Panc1 (cell line): ENCODE data around the gene ERCC2. TPM values are rescaled to one million over a fixed set of nuclear protein-coding genes. Genes with fewer than 3 reads are reported as not detected.

Experiments
- ATAC-seq: fragments of 200-7000 bp; cut with Tn5 transposase; 2 replicates; pipeline ENCODE4 v1.9.1; 2020; ENCODE audit warnings: mild to moderate bottlenecking, moderate library complexity
- BruUV-seq: library from RNA; stranded (reverse); fragments of 400-500 nt; replicated peaks from 2 replicates; lab custom pipeline; 2021; lab: Mats Ljungman, UMichigan
- CTCF ChIA-PET: fragments of 300-600 bp; sonication (Branson Sonifier 250); formaldehyde crosslinking; loops from one replicate; lab custom pipeline; 2022; ENCODE audit warnings: antibody characterized with exemption; lab: Charles Lee
- POLR2A ChIA-PET: fragments of 300-600 bp; sonication (Branson Sonifier 250); formaldehyde crosslinking; loops from one replicate; lab custom pipeline; 2022; ENCODE audit warnings: antibody characterized with exemption; lab: Charles Lee
- DNase-seq: peaks from one replicate; pipeline ENCODE4 v3.0.0-alpha.2; 2010; ENCODE audit warnings: low read depth, low spot score
- H3K27ac ChIP-seq: 2 replicates; pipeline ENCODE4 v1.5.1; 2011; ENCODE audit warnings: mild to moderate bottlenecking, low read length, inconsistent platforms
- H3K27me3 ChIP-seq: fragments of 200-500 bp; sonication (Bioruptor generic); 2 replicates; pipeline ENCODE4 v1.6.0; 2014; ENCODE audit warnings: low read length, inconsistent platforms; ENCODE audit not compliant: control insufficient read depth, insufficient read depth
- H3K36me3 ChIP-seq: fragments of 200-500 bp; sonication (Bioruptor generic); 2 replicates; pipeline ENCODE4 v1.5.1; 2014; ENCODE audit warnings: inconsistent platforms, mild to moderate bottlenecking, low read length, moderate library complexity; ENCODE audit not compliant: control insufficient read depth, insufficient read depth
- H3K4me1 ChIP-seq: 2 replicates; pipeline ENCODE4 v1.5.1; 2011; ENCODE audit warnings: inconsistent platforms, mild to moderate bottlenecking, low read length, moderate library complexity; ENCODE audit not compliant: control insufficient read depth, insufficient read depth
- H3K4me3 ChIP-seq, 2 experiments: 2 replicates each; pipeline ENCODE4 v1.5.1; 2011 to 2012; ENCODE audit warnings: low read depth in 2 of 2, low read length in 2 of 2, mild to moderate bottlenecking in 2 of 2, inconsistent platforms in 1 of 2, moderate library complexity in 1 of 2
- H3K9me3 ChIP-seq: fragments of 200-500 bp; sonication (Bioruptor generic); 2 replicates; pipeline ENCODE4 v1.5.1; 2014; ENCODE audit warnings: low read depth, mild to moderate bottlenecking, inconsistent platforms, low read length, moderate library complexity; ENCODE audit not compliant: control insufficient read depth, insufficient read depth
- CTCF ChIP-seq: fragments of 450-650 bp; IDR thresholded peaks from 2 replicates; pipeline ENCODE4 v1.5.1; 2017; ENCODE audit warnings: mild to moderate bottlenecking
- POLR2AphosphoS5 ChIP-seq: IDR thresholded peaks from 2 replicates; pipeline ENCODE4 v1.6.1; 2012; ENCODE audit warnings: mild to moderate bottlenecking, low read depth, low read length, moderate library complexity
- SIN3A ChIP-seq: IDR thresholded peaks from 2 replicates; pipeline ENCODE4 v1.6.1; 2012; ENCODE audit warnings: low read depth, mild to moderate bottlenecking, low read length, moderate library complexity, borderline replicate concordance; ENCODE audit not compliant: insufficient read depth
- TCF7L2 ChIP-seq: IDR thresholded peaks from 2 replicates; pipeline ENCODE4 v1.6.1; 2011; ENCODE audit warnings: mild to moderate bottlenecking, low read depth, low read length, inconsistent platforms
- in situ Hi-C: cut with HindIII; loops from 2 replicates; pipeline ENCODE4 v1.10.0; 2016; ENCODE audit warnings: low sequenced_read_pairs, low pct_unique_long_range_greater_than_20kb
- intact Hi-C: fragments of 100-400 bp; cut with micrococcal nuclease; formaldehyde crosslinking; loops from one replicate; pipeline ENCODE4 v1.10.0; 2022; ENCODE audit not compliant: unreplicated experiment
- total RNA-seq: library from RNA; stranded (reverse); gene quantifications from one replicate; pipeline ENCODE4 v1.2.1, GENCODE V29; 2021; ENCODE audit not compliant: unreplicated experiment
- TF ChIP-seq, protein P1 (sequence below), 2 experiments: IDR thresholded peaks; 2 replicates each; pipeline ENCODE4 v1.6.1; 2011 to 2012; ENCODE audit warnings: low read depth in 2 of 2, control low read depth in 1 of 2, low read length in 1 of 2, mild to moderate bottlenecking in 1 of 2, moderate library complexity in 1 of 2; ENCODE audit not compliant: insufficient read depth in 1 of 2

The ERCC2 gene
- total RNA-seq, 1 experiment from 2014 or later = 32.5 TPM

DNA sequence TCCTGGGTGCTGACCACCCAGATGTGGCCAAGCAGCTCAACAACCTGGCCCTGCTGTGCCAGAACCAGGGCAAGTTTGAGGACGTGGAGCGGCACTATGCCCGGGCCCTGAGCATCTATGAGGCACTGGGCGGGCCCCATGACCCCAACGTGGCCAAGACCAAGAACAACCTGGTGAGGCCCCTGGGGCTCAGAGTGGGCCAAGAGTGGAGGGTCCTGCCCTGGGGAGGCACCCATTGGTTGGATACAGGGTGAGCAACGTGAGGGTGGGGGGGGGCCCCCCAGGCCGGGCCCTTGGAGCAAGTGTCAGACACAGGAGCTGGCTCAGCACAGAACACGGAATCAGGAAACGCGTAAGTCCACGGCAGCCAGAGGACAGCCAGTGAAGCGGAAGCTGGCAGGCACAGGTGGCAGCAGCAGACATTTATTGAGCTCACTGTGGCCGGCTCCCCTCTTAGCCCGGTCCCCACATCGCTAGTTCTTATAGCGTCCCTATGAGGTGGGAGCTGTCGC, 20.9 kb downstream of the ERCC2 start:
- Histone ChIP-seq H3K36me3 (no peaks in the 10 kb centered on the region; the same call in 1 of the 2 replicates), H3K27ac (no peak overlapping the region), H3K4me1 (no peaks in the 10 kb centered on the region), H3K4me3 (no peak overlapping the region), H3K27me3 (no peaks in the 10 kb centered on the region), H3K9me3 (no peaks in the 10 kb centered on the region)
- TF ChIP-seq, protein P1, sequence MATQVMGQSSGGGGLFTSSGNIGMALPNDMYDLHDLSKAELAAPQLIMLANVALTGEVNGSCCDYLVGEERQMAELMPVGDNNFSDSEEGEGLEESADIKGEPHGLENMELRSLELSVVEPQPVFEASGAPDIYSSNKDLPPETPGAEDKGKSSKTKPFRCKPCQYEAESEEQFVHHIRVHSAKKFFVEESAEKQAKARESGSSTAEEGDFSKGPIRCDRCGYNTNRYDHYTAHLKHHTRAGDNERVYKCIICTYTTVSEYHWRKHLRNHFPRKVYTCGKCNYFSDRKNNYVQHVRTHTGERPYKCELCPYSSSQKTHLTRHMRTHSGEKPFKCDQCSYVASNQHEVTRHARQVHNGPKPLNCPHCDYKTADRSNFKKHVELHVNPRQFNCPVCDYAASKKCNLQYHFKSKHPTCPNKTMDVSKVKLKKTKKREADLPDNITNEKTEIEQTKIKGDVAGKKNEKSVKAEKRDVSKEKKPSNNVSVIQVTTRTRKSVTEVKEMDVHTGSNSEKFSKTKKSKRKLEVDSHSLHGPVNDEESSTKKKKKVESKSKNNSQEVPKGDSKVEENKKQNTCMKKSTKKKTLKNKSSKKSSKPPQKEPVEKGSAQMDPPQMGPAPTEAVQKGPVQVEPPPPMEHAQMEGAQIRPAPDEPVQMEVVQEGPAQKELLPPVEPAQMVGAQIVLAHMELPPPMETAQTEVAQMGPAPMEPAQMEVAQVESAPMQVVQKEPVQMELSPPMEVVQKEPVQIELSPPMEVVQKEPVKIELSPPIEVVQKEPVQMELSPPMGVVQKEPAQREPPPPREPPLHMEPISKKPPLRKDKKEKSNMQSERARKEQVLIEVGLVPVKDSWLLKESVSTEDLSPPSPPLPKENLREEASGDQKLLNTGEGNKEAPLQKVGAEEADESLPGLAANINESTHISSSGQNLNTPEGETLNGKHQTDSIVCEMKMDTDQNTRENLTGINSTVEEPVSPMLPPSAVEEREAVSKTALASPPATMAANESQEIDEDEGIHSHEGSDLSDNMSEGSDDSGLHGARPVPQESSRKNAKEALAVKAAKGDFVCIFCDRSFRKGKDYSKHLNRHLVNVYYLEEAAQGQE (IDR thresholded peaks at IDR 0.05; ENCODE audit: insufficient read depth in 1 of 2, low read depth in 2 of 2, low read length in 1 of 2) = no peak
- in situ Hi-C loops = no loop called here
- BruUV-seq = no TSS peak
- ChIA-PET POLR2A (no interaction called here), CTCF (interaction anchor here (0.5 kb wide), 1 partner anchor 128 kb away, joined by 10 read pairs; no protein-coding TSS in a partner anchor)
- no peak for ATAC-seq
- intact Hi-C loops = no loop called here
- DNase-seq = no peak

GRCh38 chr19:45349126-45349415, 21.3 kb downstream of the ERCC2 start:
- no peak overlapping the region for H3K27ac ChIP-seq
- in situ Hi-C loops = no loop called here
- intact Hi-C loops = no loop called here
- no peaks in the 10 kb centered on the region for H3K4me1 ChIP-seq
- H3K36me3 ChIP-seq = no peaks in the 10 kb centered on the region
- TF ChIP-seq CTCF (no peak), TCF7L2 (no peak), POLR2AphosphoS5 (no peak), SIN3A (no peak)
- TF ChIP-seq, protein P1 (IDR thresholded peaks at IDR 0.05; ENCODE audit: insufficient read depth in 1 of 2, low read depth in 2 of 2, low read length in 1 of 2) = no peak
- ChIA-PET CTCF (interaction anchor here (0.5 kb wide), 1 partner anchor 129 kb away, joined by 10 read pairs; no protein-coding TSS in a partner anchor), POLR2A (no interaction called here)
- no peak for DNase-seq
- H3K4me3 ChIP-seq = no peak overlapping the region
- no peak for ATAC-seq
- no TSS peak for BruUV-seq
- H3K9me3 ChIP-seq = no peaks in the 10 kb centered on the region
- H3K27me3 ChIP-seq = no peaks in the 10 kb centered on the region
